Activated T-cell treated with anti-CD3 and anti-CD28 coated beads for 4 hours (primary cell): ENCODE results near the gene ITPKC.
A peak's percentile ranks its signal among the peaks of the same experiment; 100 is the strongest.
"Not testable (repeated sequence)": the region's sequence is repeated elsewhere in the genome, so short reads cannot be mapped to it uniquely, and the experiment has no call there.

ENCODE experiments used
- DNase-seq: peaks from one replicate; pipeline ENCODE4 v3.0.0-alpha.2; 2020

Gene ITPKC

DNA sequence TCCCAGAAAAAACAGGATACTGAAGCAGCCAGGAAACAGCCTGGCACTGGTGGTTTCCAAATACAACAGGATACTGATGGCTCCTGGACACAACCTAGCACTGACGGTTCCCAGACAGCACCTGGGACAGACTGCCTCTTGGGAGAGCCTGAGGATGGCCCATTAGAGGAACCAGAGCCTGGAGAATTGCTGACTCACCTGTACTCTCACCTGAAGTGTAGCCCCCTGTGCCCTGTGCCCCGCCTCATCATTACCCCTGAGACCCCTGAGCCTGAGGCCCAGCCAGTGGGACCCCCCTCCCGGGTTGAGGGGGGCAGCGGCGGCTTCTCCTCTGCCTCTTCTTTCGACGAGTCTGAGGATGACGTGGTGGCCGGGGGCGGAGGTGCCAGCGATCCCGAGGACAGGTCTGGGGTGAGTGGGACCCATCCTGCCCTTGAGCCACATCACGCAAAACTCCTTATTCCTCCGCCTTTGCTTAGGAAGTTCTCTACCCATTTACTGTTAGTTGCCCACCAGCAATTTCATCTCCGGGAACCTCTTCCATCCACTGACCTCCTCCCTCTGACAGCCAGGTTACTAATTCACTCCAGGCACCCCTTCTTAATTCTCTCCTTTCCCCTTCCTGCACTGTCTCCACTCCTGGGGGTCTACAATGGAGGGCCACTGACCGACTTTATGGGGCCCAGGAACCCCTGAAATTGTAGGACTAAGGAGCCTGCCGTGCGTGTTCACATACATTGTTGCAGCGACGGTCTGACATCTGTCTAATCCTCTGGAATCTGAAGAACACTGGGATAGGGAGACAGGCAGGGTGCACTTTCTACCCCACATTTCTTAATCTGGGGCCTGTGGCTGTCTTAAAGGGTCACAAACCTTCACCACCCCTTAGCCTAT, 1.2 kb downstream of the ITPKC start:
- peak; percentile 2 for DNase-seq

DNA sequence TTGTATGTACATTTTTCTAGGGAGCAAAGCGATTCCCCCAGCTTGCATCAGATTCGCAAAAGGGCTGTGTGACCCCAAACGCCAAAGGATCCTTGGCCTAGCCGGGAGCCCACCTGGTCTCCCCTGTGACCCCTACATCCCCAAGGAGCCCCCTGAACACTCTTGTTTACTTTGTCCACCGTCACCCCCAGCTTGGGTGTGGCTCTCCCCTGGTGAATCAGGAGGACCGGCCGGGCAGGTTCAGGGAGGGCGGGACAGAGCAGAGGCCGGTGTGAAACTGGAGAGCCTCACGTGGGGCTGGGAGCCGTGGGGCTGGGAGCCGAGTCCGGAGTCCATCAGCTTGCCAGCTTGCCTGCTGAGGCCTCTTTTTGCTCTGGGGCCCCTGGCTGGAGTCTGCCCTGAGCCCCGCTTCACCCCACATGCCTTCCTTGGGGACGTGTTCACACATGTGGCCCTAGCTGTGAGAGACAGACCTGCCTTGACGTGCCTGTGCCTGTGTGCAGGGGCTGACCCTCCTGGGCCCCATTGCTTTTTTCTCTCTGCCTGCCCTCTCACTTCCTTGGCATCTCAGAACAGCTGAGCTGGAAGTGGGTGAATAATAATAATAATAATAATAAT, 2.0 kb downstream of the ITPKC start:
- no peak for DNase-seq

DNA sequence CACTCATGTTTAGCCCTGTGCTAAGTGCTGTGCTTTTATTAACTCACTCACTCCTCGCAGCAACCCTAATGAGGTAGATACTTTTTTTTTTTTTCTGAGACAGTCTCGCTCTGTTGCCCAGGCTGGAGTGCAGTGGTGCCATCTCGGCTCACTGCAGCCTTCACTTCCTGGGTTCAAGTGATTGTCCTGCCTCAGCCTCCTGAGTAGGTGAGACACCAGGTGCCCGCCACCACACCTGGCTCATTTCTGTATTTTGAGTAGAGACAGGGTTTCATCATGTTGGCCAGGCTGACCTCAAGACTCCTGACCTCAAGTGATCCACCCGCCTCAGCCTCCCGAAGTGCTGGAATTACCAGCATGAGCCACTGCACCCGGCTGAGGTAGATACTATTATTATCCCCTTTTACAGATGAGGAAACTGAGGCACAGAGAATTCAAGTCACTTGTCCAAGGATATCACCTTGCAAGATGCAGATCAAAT, 2.5 kb downstream of the ITPKC start:
- no peak for DNase-seq

DNA sequence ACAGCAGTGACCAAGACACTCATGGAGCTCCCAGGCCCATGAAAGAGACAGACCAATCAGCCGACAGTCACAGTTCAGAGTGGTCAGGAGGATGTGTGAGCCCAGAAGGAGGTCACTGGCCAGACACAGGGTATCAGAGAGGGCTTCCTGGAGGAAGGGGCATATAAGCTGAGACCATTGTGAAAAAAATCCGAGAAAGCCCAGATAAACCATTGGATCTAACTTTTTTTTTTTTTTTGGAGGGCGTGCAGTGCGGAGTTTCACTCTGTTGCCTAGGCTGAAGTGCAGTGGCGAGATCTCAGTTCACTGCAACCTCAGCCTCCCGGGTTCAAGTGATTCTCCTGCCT, 4.2 kb downstream of the ITPKC start:
- no peak for DNase-seq

DNA sequence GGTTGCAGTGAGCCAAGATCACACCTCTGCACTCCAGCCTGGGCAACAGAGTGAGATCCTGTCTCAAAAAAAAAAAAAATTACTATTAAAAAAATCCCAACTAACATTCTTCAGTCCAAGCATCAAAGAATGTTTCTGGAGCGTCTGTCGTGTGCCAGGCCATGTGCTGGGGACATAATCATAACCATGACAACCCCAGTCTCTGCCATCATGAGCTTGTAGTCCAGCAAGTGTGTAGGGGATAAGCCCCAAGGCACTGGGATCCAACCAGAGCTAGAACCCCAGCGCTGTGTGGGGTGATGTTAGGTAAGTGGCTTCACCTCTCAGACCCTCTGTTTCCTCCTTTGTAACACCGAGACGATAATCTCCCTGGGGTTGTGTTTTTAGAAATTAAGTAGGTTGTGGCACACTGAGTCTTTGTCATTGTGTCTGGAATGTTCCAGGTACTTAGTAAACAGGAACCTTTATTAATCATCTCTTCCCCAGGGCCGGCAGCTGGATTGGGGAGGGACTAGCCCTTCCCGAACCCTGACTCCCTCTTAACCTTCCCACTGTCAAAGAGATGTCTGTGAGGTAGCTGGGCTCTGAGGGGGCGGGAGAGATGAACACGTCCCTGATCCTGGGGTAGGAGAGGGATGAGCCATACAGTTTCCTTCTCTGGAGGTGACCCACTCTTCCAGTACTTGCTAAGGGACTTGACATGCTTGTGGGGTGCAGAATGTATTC, 5.2 kb downstream of the ITPKC start:
- no peak for DNase-seq

DNA sequence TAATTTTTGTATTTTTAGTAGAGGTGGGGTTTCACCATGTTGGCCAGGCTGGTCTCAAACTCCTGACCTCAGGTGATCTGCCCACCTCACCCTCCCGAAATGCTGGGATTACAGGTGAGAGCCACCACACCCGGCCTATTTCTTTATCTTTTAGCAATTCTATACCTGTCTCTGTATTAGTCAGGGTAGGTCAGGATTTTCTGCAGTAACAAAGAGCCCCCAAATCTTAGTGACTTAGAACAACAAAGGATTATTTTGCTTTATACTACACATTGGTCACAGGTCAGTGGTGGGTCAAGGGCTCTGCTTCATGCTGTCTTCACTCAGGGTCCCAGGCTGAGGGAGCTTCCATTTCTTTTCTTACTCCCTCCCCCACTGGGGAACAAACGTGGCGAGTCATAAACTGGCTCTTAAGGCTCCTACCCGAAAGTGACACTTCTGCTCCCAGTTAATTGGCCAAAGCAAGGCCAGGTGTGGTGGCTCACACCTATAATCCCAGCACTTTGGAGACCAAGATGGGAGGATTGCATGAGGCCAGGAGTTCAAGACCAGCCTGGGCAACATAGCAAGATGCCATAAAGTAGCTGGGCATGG, 6.8 kb downstream of the ITPKC start:
- DNase-seq = no peak

DNA sequence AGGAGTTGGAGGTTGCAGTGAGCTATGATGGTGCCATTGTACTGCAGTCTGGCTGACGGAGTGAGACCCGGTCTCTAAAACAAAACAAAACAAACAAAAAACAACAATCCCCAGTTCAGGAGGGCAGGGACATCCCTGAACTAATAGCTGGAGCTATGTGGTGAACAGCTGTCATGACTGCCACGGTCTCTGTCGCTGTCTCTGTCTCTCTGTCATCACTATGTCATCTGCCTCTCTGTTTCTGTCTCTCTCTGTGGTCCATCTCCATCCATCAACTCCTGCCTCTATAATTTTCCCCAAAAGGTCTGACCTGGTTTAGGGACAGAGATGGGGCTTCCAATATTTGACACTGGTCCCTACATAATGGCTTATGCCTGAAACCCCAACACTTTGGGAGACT, 7.4 kb downstream of the ITPKC start:
- no peak for DNase-seq

DNA sequence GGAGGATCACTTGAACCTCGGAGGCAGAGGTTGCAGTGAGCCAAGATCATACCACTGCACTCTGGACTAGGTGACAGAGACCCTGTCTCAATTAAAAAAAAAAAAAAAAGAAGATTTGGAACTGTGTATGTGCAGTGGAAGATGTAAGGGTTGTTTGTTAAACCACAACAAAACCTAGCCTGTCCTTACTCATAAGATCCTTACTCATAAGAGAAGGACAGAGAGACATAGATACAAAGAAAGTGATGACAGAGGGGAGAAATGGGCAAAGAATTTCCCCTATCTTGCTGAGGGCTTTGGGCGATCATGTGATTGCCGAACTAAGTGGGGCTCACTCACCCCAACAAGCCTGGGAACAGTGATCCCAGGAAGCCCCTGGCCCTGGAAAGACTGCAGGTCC, 7.9 kb downstream of the ITPKC start:
- no peak for DNase-seq

DNA sequence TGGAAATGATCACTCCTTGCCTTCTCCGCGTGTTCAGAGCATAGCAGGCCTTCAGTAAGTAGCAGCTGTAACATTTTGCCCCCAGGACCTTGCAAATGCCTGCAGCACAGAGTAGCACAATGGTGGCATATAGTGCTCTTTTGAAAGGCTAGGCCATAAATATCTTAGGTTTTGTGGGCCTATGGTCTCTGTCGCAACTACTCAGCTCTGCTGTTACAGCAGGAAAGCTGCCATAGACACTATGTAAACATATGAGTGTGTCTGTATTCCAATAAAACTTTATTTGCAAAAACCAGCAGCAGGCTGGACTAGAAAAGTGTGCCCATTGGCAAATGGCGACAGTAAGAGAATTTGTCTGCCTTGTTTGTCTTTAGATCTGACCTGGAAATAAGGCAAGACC, 9.4 kb downstream of the ITPKC start:
- DNase-seq = no peak

DNA sequence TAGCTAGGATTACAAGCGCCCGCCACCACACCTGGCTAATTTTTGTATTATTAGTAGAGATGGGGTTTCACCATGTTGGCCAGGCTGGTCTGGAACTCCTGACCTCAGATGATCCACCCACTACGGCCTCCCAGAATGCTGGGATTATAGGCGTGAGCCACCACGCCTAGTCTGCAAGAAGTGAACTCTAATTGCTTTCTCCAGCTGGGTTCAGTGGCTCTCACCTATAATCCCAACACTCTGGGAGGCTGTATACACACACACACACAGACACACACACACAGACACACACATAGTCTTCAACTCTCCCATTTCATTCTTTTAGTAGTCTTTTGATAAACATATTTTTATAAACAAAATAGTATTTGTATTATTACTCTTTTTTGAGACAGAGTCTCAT, 13.2 kb downstream of the ITPKC start:
- not testable (repeated sequence) for DNase-seq

DNA sequence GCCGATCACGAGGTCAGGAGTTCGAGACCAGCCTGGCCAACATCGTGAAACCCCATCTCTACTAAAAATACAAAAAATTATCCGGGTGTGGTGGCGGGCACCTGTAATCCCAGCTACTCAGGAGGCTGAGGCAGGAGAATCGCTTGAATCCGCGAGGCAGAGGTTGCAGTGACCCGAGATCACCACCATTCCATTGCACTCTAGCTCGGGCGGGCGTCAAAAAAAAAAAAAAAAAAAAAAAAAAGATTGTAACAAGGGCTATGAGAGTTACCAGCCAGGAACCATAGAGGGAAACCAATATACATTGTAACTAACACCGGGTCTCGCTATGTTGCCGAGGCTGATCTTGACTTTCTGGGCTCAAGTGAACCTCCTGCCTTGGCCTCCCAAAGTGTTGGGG, 15.4 kb downstream of the ITPKC start:
- not testable (repeated sequence) for DNase-seq

DNA sequence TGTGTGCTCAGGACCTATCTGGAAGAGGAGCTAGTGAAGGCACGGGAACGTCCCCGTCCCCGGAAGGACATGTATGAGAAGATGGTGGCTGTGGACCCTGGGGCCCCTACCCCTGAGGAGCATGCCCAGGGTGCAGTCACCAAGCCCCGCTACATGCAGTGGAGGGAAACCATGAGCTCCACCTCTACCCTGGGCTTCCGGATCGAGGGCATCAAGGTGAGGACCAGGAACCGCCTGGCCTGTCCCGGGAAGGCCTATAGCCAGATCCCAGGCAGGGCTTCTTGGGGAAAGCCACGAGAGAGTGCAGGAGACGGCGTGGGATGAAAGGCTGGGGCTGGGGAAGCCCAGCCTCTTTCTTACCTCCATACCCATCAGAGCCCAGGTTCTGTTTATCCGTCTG, 16.2 kb downstream of the ITPKC start:
- no peak for DNase-seq

DNA sequence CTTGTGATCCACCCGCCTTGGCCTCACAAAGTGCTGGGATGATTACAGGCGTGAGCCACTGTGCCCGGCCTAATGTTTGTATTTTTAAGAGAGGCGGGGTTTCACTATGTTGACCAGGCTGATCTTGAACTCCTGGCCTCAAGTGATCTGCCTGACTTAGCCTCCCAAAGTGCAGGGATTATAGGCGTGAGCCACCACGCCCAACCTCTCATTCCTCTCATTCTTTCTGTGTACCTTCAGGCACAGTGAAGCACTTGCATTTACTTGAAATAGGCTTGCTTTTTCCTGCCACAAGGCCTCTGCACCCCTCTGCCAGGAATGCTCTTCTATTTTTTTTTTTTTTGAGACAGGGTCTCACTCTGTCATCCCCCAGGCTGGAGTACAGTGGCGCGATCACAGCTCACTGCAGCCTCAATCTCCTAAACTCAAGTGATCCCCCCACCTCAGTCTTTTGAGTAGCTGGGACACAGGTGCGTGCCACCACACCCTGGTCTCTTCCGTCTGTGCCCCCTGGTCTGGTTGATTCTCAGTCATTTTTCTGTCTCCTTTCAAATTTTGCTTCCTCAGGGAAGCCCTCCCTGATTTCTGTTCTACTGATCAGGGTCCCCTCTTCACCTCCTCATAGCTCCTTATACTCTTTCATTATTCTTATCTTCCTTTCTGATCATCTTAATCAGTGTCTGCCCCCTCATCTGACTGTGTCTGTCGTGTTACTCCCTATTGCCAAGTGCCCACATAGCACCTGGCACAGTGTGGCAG, 18.3 kb downstream of the ITPKC start:
- DNase-seq = no peak

DNA sequence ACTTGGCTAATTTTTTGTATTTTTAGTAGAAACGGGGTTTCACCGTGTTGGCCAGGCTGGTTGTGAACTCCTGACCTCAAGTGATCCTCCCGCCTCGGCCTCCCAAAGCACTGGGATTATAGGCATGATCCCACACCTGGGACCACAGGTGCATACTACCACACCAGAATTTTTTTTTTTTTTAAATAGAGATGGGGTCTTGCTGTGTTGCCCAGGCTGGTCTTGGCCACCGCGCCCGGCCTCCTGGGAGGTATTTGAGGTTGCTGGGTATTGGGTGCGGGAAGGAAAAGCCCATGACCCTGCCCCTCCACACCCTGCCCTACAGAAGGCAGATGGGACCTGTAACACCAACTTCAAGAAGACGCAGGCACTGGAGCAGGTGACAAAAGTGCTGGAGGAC, 19.7 kb downstream of the ITPKC start:
- no peak for DNase-seq

DNA sequence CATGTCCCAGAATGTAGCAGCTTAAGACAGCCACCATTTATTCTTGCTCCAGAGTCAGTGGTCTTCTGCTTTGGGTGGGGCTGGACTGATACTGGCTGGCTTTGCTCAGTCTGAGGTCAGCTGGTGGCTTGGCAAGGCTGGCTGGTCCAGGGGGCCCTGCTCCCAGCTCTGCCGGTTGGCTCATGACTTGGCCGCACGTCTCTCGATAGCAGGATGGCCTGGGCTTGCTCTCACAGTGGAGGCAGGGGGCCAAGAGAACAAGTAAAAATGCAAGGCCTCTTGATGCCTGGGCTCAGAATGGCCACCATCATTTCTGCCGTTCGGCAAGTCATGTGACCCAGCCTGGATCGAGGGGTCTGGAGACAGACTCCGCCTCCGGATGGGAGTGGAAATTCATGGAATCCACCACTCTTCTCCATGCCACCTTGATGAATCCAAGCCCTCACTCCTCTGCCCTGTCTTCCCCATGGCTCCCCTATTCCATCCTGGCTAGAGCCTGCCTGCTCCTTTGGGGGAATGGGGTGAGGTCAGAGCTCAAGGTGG, 20.3 kb downstream of the ITPKC start:
- no peak for DNase-seq

DNA sequence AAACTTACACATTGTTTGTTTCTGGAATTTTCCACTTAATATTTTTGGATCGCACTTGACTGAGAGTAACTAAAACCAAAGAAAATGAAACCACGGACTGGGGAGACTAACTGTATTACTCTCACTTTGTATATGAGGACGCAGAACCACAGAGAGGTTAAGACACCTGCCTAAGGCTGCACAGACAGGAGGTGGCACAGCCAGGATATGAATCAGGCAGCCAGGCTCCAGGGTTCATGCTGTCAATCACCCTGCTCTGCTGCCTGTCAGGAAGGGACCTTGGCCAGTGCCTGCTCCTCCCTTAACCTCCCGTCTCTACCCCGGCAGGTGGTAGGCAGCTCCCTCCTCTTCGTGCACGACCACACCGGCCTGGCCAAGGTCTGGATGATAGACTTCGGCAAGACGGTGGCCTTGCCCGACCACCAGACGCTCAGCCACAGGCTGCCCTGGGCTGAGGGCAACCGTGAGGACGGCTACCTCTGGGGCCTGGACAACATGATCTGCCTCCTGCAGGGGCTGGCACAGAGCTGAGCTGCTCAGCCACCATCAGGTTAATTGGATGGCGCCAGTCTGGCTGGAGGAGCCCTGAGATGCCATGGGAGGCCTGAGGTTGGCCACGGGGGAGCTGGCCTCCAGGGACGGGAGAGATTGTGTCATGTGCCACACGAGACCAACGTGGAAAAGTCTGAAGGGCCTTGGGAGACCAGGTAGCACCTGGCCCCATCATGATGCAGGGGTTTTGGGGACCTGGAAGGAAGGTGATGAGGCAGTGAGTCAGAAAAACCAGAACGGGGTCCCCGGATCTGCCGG, 22.3 kb downstream of the ITPKC start:
- DNase-seq = no peak

DNA sequence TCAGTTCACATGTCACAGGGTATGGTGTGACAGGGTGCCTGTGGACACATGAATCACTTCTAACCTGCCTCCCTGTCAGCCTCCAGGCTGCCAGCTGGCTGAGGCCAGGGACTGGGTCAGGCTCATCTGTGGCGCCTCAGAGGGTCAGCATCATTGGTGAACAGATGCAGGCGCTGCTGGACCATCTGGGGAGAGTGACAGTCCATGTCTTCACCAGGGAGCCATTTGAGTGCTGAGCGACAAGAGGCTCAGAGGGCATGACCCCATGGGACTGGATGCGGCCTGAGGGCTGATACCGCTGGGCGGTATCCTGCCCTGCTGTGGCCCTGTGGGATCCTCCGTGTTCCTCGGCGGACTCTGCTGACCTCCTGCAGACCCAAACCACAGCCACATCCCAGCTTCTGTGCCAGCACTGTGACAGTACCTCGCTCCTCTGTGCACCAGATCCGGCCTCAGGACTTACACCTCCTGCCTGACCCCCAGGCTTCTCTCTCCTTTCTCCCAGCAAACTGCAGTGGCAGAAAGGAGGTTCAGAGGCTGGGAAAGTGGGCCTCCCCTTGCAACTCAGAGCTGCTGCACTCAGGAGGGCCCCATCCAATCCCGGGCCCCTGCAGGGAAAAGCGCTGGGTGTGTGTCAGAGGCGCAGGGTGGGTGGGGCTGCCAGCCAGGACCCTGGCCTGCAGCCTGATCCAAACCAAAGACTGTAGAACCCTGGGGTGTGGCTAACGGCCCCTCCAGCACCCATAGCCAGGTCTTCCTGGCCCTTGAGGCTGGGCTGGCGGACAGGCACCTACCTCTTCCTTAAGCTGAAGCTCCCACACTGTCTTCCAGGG, 23.2 kb downstream of the ITPKC start:
- DNase-seq = no peak

DNA sequence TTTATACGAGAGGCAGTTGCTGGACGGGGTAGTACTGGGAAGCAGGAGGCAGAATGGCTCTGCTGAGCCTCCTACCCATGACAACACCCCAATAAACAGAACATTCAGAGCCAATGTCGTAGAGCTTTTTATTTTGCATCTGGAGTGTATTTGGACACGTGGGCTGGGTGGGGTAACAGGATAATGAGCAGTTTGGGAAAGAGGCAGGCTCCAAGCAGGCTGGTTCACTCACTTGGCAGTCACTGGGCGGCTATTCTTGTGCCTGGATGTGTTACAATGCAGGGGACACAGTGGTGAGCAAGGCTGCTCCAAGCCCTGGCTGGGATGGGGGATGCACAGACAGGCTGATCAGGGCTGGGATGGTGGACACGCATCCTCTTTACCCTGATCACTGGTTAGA, 23.8 kb downstream of the ITPKC start:
- no peak for DNase-seq

DNA sequence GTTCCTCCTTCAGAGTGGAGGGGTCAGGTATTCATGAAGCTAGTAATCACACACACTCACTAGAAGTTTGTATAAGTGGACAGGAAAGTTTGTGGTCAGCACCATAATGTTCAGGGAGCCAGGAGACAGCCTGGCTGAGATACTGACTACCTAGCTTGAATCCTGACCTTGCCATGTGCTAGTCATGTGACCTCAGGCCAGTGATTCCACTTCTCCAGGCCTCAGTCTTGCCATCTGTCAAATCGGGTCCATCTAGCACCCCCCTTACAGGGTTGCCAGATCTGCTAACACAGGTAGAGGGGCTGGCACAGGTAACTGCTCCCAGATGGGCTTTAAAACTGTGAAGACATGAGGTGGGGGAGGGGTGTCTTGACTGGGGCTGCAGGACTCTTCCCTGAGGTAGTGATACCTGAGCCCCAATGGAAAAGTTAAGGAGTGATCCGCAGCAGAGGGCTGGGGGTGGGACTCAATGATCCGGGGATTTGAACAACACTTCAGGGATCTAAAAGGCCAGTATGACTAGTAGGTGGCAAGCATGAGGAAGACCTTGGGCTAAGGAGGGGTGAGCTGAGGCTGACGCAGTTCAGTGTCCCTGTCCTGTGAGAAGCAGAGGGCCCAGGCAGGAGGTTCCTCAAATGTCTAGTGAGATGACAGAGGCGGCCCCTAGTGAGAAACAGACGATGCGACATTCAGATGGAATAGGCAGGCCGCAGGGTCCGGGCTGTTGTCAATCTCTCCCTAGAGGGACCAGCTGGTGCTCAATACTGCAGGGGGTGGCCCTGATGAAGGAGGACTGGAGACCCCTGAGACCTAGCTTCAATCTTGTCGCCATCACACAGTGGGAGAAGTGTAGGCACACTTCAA, 24.8 kb downstream of the ITPKC start:
- DNase-seq = no peak

DNA sequence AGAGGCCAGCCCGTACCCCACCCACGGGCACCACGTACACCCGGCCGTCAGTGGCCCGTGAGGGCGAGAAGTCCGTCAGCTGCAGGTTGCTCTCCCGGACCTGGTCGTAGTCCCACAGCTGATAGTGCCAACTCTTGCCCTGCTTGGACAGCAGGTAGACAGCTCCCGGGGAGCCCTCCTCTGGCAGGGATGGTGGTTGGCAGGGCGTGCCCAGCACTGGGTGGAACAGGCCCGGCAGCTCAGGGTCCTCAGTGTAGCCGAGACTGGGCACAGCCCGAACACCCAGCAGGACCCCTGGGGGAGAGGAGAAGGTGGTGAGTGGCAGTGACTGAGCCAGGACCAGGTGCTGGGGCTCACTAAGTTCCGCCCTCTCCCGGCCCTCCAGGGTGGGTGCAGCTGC, 25.6 kb downstream of the ITPKC start:
- DNase-seq = no peak
